Activated CD4-positive, CD25-positive, alpha-beta regulatory T cell treated with anti-CD3 and anti-CD28 coated beads, Interleukin-2, amount 50 U/mL, for 16 hours (primary cell): ENCODE results near the gene MYH7.
"Not testable (repeated sequence)": the region's sequence is repeated elsewhere in the genome, so short reads cannot be mapped to it uniquely, and the experiment has no call there.

ENCODE experiments used
- DNase-seq: peaks from one replicate; pipeline ENCODE4 v3.0.0-alpha.2; 2020; ENCODE audit warnings: low read depth, low spot score

Gene MYH7

DNA sequence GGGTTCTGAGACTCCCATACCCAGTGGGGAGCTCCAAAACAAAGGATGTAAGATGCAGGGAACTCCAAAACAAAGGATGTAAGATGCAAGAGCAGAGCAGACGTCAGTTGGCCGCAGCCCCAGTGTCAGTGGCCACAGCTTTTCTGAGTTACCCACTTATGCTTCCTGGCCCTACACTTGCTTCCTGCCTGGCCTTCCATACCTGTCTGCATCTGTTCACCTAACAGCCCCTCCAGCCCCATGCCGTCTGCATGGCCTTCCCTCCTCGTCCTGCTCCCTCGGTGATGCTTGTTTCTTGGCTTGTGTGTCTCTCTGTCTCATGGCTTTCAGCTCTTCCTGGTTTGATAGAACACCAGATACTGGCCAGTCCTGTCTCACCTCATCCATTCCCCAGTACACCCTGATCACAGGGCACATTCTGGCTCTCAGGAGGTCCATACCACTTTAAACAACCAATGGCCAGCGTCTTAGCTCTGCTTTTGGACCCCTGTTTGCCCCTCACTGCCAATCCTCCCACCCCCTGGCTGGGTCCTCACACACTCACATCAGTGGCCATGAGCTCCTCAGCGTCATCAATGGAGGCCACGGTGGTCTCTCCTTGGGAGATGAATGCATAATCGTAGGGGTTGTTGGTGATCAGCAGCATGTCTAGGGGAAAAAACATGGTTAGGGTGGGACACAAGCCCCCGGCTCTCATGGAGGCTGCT, 5.3 kb downstream of the MYH7 start:
- no peak for DNase-seq

GRCh38 chr14:23428686-23429495, 6.6 kb downstream of the MYH7 start:
- no peak for DNase-seq

DNA sequence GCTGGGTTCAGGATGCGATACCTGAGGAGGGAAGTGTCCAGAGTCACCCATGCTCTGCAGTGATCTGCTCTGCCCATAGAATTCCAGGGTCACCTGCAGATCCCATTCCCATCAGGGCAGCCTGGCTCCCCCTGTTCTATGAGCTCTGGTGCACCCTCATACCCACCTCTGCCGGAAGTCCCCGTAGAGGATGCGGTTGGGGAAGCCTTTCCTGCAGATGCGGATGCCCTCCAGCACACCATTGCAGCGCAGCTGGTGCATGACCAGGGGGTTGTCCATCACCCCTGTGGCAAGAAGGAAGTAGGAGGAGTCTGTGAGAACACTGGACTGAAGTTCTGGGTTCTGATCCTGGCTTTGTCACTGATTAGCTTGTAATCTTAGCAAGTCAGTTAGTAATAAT, 9.7 kb downstream of the MYH7 start:
- not testable (repeated sequence) for DNase-seq

DNA sequence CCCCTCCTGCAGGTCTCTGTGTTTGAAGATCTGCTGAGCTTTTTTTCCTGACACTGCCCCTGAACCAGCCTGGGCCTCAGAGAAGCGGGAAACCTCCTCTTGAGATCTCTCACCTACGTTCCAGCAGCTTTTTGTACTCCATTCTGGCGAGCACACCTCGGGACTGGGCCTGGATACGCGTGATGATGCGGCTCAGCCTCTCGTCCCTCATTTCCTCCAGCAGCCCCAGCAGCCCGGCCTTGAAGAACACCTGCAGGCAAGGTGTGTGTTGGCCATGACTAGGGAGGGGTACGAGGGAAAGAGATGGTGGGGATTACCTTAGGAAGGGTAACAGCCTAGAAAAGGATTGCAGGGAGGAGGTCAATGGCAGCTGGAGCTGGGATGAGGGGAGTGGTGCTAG, 10.3 kb downstream of the MYH7 start:
- DNase-seq = no peak

GRCh38 chr14:23423657-23424056, 11.8 kb downstream of the MYH7 start:
- no peak for DNase-seq

GRCh38 chr14:23421594-23421993, 13.9 kb downstream of the MYH7 start:
- no peak for DNase-seq

DNA sequence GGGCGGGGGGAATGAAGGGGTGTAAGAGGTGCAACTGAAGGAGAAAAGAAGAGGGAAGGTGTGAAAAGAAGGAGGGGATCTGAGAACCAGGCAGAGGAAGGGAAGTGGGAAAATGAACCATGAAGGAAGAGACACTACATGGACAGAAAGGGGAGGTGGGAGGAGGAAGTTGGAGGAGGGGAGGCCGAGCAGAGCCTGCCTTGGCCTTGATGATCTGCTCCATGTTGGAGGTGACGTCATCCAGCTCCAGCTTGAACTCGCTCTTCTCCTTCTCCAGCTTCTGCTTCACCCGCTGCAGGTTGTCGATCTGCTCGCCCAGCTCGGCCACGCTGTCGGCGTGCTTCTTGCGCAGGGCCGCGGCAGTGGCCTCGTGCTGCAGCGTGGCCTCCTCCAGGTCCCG, 15.8 kb downstream of the MYH7 start:
- not testable (repeated sequence) for DNase-seq

- DNase-seq = no peak
These were observed 17.4 kb downstream of the MYH7 start for GRCh38 chr14:23418021-23418420.

DNA sequence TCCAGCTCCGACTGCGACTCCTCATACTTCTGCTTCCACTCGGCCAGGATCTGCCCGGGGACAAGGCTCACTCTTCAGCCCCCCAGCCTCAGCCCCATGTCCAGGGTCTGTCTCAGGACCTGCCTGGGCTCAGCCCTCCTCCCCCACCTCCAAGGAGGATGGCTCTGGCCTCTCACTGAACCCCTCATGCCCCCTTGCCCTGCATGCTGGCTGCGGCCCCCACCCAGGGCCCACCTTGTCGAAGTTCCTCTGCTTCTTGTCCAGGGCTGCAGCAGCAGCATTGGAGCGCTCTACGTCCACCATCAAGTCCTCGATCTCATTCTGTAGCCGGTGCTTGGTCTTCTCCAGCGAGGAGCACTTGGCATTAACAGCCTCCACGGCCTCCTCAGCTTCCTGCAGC, 18.2 kb downstream of the MYH7 start:
- DNase-seq = not testable (repeated sequence)

- no peak for DNase-seq
These were observed 18.7 kb downstream of the MYH7 start for GRCh38 chr14:23416801-23417200.

GRCh38 chr14:23415821-23416778, 19.4 kb downstream of the MYH7 start:
- DNase-seq = no peak

DNA sequence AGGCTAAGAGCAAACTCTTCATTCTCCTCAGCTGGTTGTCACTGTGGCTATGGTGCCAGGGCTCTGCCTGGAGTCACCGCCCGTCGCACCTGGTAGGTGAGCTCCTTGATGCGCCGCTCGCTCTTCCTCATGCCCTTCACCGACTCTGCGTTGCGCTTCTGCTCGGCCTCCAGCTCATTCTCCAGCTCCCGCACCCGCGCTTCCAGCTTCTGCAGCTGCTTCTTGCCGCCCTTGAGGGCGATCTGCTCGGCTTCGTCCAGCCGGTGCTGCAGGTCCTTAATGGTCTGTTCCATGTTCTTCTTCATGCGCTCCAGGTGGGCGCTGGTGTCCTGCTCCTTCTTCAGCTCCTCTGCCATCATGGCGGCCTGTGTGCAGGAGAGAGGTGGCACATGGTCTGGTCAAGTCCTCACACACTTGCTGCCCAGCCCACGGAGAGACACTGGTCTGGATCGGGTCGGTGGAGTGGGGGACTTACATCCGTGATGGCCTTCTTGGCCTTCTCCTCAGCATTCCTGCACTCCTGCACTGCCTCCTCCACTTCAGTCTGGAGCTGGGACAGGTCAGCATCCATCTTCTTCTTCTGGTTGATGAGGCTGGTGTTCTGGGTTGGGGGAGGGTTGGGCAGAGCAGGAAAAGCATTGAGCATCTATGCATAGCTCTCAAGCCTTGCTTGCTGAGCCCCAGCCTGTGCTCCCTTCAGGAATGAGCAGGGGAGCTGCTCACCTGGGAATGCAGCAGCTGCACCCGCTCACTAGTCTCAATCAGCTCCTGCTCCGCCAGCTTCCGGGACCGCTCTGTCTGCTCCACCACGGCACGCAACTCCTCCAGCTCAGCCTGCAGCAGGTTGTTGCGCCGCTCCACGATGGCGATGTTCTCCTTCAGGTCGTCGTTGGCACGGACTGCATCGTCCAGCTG, 20.3 kb downstream of the MYH7 start:
- DNase-seq = no peak

DNA sequence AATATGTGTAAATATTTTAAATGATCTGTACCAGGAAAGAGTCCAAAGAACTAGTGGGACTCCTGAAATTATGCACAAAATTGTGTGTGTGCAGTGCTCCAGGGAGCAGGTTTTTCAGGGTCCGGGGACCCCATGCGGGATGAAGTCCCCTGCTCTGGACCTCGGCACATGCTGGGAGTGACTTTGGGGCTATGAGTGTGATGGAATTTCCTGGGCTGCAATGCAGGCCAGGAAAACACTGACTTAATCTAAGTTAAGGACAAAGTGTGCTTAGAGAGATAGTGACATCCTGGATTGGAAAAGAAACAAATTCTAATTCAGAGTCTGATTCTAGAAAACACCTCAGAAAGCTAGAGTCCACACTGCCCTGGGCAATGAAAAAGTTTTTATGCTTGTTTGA, 21.2 kb downstream of the MYH7 start:
- no peak for DNase-seq

- no peak for DNase-seq
These were observed 21.8 kb downstream of the MYH7 start for GRCh38 chr14:23413681-23414080.

GRCh38 chr14:23411563-23412525, 23.6 kb downstream of the MYH7 start:
- DNase-seq = no peak

- no peak for DNase-seq
These were observed 25.4 kb downstream of the MYH7 start for GRCh38 chr14:23409966-23410635.

DNA sequence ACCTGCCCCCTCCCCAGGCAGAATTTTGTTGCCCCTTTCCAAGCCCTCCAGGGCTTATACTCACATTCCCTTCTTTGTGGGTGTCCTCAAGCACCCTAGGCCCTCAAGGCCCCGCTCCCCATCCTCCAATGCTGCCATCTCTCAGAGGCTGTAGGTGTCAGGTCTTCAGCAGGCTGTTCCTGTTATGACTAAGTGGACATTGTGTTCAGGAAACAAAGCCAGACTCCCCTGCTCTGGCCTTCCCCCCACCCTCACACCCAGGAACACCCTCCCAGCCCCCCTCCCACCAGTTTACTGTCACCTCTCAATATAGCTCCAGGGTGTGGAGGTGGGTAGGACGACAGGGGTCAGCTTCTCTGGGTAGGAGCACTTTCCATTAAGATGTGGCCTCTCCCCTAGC, 26.0 kb downstream of the MYH7 start:
- DNase-seq = no peak

GRCh38 chr14:23408307-23408630, 27.2 kb downstream of the MYH7 start:
- no peak for DNase-seq
